ENCODE measurements around the gene ZDHHC19.

The ZDHHC19 gene

DNA sequence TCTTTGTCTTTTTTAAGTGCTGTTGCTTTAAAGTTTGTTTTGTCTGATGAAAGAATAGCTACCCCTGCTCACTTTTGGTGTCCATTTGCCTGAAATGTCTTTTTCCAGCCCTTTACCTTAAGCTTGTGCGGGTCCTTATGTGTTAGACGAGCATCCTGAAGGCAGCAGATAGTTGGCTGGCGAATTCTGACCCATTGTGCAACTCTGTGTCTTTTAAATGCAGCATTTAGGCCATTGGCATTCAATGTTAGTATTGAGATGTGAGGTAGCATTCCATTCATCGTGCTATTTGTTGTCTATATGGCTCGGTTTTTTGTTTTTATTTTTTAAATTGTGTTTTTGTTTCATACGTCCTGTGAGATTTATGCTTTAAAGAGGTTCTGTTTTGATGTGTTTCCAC, 55.0 kb downstream of the ZDHHC19 start:
- in situ Hi-C loops (cut with MboI; ENCODE audit: low sequenced_read_pairs): no loop called here

GRCh38 chr3:196150481-196150880, 60.7 kb downstream of the ZDHHC19 start:
- in situ Hi-C loops (cut with MboI; ENCODE audit: low sequenced_read_pairs): no loop called here

DNA sequence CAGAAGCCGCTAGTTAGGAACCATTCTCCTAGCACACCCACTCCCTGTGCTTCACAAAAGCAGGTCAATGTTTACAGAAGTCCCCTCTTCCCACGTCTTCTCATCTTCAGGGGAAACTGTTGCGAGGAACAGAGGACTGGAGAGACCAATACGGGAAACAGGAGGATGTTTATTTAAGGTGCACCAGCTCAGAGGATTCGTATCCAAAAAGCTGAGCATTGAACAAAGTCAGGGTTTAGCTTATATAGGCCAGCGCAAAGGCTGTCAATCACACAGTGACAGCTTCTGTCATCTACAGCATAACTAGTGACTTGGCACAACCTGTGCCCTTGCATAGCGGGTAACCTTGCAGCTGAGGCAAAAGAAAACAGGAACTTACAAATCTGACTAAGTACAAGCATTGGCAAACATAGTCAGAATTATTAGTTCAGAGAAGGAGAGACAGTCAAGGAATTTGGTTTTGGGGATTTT, 61.3 kb downstream of the ZDHHC19 start:
- in situ Hi-C loops (cut with MboI; ENCODE audit: low sequenced_read_pairs): no loop called here

GRCh38 chr3:196149375-196149774, 61.8 kb downstream of the ZDHHC19 start:
- in situ Hi-C loops (cut with MboI; ENCODE audit: low sequenced_read_pairs): no loop called here

Data from HL-60/S4 treated with retinoic acid at 250 ng/mL for 4 days and 3 days (cell line).